Panc1 (cell line): ENCODE results near the gene FAM83B. TPM values are rescaled to one million over a fixed set of nuclear protein-coding genes. Genes with fewer than 3 reads are reported as not detected.

ENCODE experiments used
- ATAC-seq: fragments of 200-7000 bp; cut with Tn5 transposase; 2 replicates; pipeline ENCODE4 v1.9.1; 2020; ENCODE audit warnings: mild to moderate bottlenecking, moderate library complexity
- BruUV-seq: library from RNA; stranded (reverse); fragments of 400-500 nt; replicated peaks from 2 replicates; lab custom pipeline; 2021; lab: Mats Ljungman, UMichigan
- CTCF ChIA-PET: fragments of 300-600 bp; sonication (Branson Sonifier 250); formaldehyde crosslinking; loops from one replicate; lab custom pipeline; 2022; ENCODE audit warnings: antibody characterized with exemption; lab: Charles Lee
- POLR2A ChIA-PET: fragments of 300-600 bp; sonication (Branson Sonifier 250); formaldehyde crosslinking; loops from one replicate; lab custom pipeline; 2022; ENCODE audit warnings: antibody characterized with exemption; lab: Charles Lee
- DNase-seq: peaks from one replicate; pipeline ENCODE4 v3.0.0-alpha.2; 2010; ENCODE audit warnings: low read depth, low spot score
- H3K27ac ChIP-seq: 2 replicates; pipeline ENCODE4 v1.5.1; 2011; ENCODE audit warnings: mild to moderate bottlenecking, low read length, inconsistent platforms
- H3K27me3 ChIP-seq: fragments of 200-500 bp; sonication (Bioruptor generic); 2 replicates; pipeline ENCODE4 v1.6.0; 2014; ENCODE audit warnings: low read length, inconsistent platforms; ENCODE audit not compliant: control insufficient read depth, insufficient read depth
- H3K36me3 ChIP-seq: fragments of 200-500 bp; sonication (Bioruptor generic); 2 replicates; pipeline ENCODE4 v1.5.1; 2014; ENCODE audit warnings: inconsistent platforms, mild to moderate bottlenecking, low read length, moderate library complexity; ENCODE audit not compliant: control insufficient read depth, insufficient read depth
- H3K4me1 ChIP-seq: 2 replicates; pipeline ENCODE4 v1.5.1; 2011; ENCODE audit warnings: inconsistent platforms, mild to moderate bottlenecking, low read length, moderate library complexity; ENCODE audit not compliant: control insufficient read depth, insufficient read depth
- H3K4me3 ChIP-seq, 2 experiments: 2 replicates each; pipeline ENCODE4 v1.5.1; 2011 to 2012; ENCODE audit warnings: low read depth in 2 of 2, low read length in 2 of 2, mild to moderate bottlenecking in 2 of 2, inconsistent platforms in 1 of 2, moderate library complexity in 1 of 2
- H3K9me3 ChIP-seq: fragments of 200-500 bp; sonication (Bioruptor generic); 2 replicates; pipeline ENCODE4 v1.5.1; 2014; ENCODE audit warnings: low read depth, mild to moderate bottlenecking, inconsistent platforms, low read length, moderate library complexity; ENCODE audit not compliant: control insufficient read depth, insufficient read depth
- CTCF ChIP-seq: fragments of 450-650 bp; IDR thresholded peaks from 2 replicates; pipeline ENCODE4 v1.5.1; 2017; ENCODE audit warnings: mild to moderate bottlenecking
- POLR2AphosphoS5 ChIP-seq: IDR thresholded peaks from 2 replicates; pipeline ENCODE4 v1.6.1; 2012; ENCODE audit warnings: mild to moderate bottlenecking, low read depth, low read length, moderate library complexity
- REST ChIP-seq, 2 experiments: IDR thresholded peaks; 2 replicates each; pipeline ENCODE4 v1.6.1; 2011 to 2012; ENCODE audit warnings: low read depth in 2 of 2, control low read depth in 1 of 2, low read length in 1 of 2, mild to moderate bottlenecking in 1 of 2, moderate library complexity in 1 of 2; ENCODE audit not compliant: insufficient read depth in 1 of 2
- SIN3A ChIP-seq: IDR thresholded peaks from 2 replicates; pipeline ENCODE4 v1.6.1; 2012; ENCODE audit warnings: low read depth, mild to moderate bottlenecking, low read length, moderate library complexity, borderline replicate concordance; ENCODE audit not compliant: insufficient read depth
- TCF7L2 ChIP-seq: IDR thresholded peaks from 2 replicates; pipeline ENCODE4 v1.6.1; 2011; ENCODE audit warnings: mild to moderate bottlenecking, low read depth, low read length, inconsistent platforms
- in situ Hi-C: cut with HindIII; loops from 2 replicates; pipeline ENCODE4 v1.10.0; 2016; ENCODE audit warnings: low sequenced_read_pairs, low pct_unique_long_range_greater_than_20kb
- intact Hi-C: fragments of 100-400 bp; cut with micrococcal nuclease; formaldehyde crosslinking; loops from one replicate; pipeline ENCODE4 v1.10.0; 2022; ENCODE audit not compliant: unreplicated experiment
- total RNA-seq: library from RNA; stranded (reverse); gene quantifications from one replicate; pipeline ENCODE4 v1.2.1, GENCODE V29; 2021; ENCODE audit not compliant: unreplicated experiment

The FAM83B gene
- total RNA-seq, 1 experiment from 2014 or later: not detected

GRCh38 chr6:54988576-54988975, 142.0 kb downstream of the FAM83B start:
- Histone ChIP-seq H3K4me3 (no peak overlapping the region), H3K4me1 (no peaks in the 10 kb centered on the region), H3K27ac (no peak overlapping the region), H3K9me3 (no peaks in the 10 kb centered on the region), H3K36me3 (no peaks in the 10 kb centered on the region), H3K27me3 (no peaks in the 10 kb centered on the region)
- ChIA-PET POLR2A (no interaction called here), CTCF (no interaction called here)
- no peak for ATAC-seq
- in situ Hi-C loops: no loop called here
- no TSS peak for BruUV-seq
- no peak for DNase-seq
- TF ChIP-seq REST (IDR thresholded peaks at IDR 0.05; ENCODE audit: insufficient read depth in 1 of 2, low read depth in 2 of 2, low read length in 1 of 2) (no peak), SIN3A (no peak), CTCF (no peak), POLR2AphosphoS5 (no peak), TCF7L2 (no peak)
- intact Hi-C loops: no loop called here

- intact Hi-C loops: no loop called here
- TF ChIP-seq REST (IDR thresholded peaks at IDR 0.05; ENCODE audit: insufficient read depth in 1 of 2, low read depth in 2 of 2, low read length in 1 of 2): no peak
- no peak for TF ChIP-seq POLR2AphosphoS5
- no peak for TF ChIP-seq SIN3A
- TF ChIP-seq TCF7L2: no peak
- no peak for TF ChIP-seq CTCF
- no TSS peak for BruUV-seq
- no peak overlapping the region for H3K27ac ChIP-seq
- H3K9me3 ChIP-seq: peaks cover 4% of the 10 kb centered on the region; the same call in 1 of the 2 replicates
- no peaks in the 10 kb centered on the region for H3K36me3 ChIP-seq
- ChIA-PET CTCF (no interaction called here), POLR2A (no interaction called here)
- H3K4me3 ChIP-seq: no peak overlapping the region
- no peak for ATAC-seq
- in situ Hi-C loops: no loop called here
- H3K4me1 ChIP-seq: no peaks in the 10 kb centered on the region
- no peak for DNase-seq
- no peaks in the 10 kb centered on the region for H3K27me3 ChIP-seq
Observed at GRCh38 chr6:54990001-54990400, 143.4 kb downstream of the FAM83B start.
